ENCODE measurements around the gene TRIM58. TPM values are rescaled to one million over a fixed set of nuclear protein-coding genes. Genes with fewer than 3 reads are reported as not detected.

The TRIM58 gene
- total and polyA plus RNA-seq, 2 experiments from 2014 or later: 0.05 TPM; not detected in 1

DNA sequence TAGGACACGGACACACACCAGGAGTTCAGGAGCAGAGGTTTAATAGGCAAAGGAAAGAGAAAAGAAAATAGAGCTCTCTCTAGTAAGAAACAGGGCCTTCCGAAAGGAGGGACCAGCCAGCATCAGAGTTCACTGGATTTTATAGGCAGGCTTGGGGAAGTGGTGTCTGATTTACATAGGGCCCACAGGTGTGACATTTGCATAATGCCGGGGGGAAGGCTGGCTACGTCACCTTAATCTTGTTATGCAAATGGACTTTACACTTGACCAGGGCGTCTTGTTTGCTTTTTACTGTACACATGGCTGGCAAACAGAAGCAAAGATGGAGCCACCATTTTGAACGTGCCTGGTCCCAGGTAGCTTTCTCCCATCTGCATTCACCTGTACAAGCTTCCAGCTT is 33.0 kb upstream of the TRIM58 start, which contains the start of gene OR14A16:
OR14A16 (minus strand) TSS at position 97 of the 400 bp plus-strand sequence. CDS start 8,390 bp downstream, outside the sequence.
- Histone ChIP-seq H3K36me3 (replicated peaks; ENCODE audit: insufficient read depth, low read depth) (no peaks in the 10 kb centered on the region), H3K9me3 (ENCODE audit: low read depth) (no peaks in the 10 kb centered on the region), H3K4me3 (no peak within 1 kb of the TSS), H3K27me3 (no peaks in the 10 kb centered on the region), H3K27ac (no peak within 1 kb of the TSS), H3K79me2 (no peaks in the 10 kb centered on the region), H4K20me1 (ENCODE audit: insufficient read depth, poor library complexity, severe bottlenecking) (no peaks in the 10 kb centered on the region), H3K9me2 (replicated peaks; ENCODE audit: insufficient read depth) (no peaks in the 10 kb centered on the region), H2AFZ (no peak within 1 kb of the TSS), H3K4me1 (ENCODE audit: insufficient read depth) (no peaks in the 10 kb centered on the region), H3K4me2 (no peak within 1 kb of the TSS)
- TF ChIP-seq EZH2phosphoT487 (IDR thresholded peaks at IDR 0.05; ENCODE audit: low read depth, severe bottlenecking, unreplicated experiment) (no peak), EZH2 (IDR thresholded peaks at IDR 0.05; ENCODE audit: borderline replicate concordance) (no peak)
- TF ChIP-seq, protein P1, sequence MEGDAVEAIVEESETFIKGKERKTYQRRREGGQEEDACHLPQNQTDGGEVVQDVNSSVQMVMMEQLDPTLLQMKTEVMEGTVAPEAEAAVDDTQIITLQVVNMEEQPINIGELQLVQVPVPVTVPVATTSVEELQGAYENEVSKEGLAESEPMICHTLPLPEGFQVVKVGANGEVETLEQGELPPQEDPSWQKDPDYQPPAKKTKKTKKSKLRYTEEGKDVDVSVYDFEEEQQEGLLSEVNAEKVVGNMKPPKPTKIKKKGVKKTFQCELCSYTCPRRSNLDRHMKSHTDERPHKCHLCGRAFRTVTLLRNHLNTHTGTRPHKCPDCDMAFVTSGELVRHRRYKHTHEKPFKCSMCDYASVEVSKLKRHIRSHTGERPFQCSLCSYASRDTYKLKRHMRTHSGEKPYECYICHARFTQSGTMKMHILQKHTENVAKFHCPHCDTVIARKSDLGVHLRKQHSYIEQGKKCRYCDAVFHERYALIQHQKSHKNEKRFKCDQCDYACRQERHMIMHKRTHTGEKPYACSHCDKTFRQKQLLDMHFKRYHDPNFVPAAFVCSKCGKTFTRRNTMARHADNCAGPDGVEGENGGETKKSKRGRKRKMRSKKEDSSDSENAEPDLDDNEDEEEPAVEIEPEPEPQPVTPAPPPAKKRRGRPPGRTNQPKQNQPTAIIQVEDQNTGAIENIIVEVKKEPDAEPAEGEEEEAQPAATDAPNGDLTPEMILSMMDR (IDR thresholded peaks at IDR 0.05; ENCODE audit: poor library complexity): no peak
- DNase-seq (ENCODE audit: low spot score): no peak
- WGBS (ENCODE audit: low lambda C conversion rate, missing lambda C conversion rate): 63% methylated on average over 6 of the region's 6 CpGs

DNA sequence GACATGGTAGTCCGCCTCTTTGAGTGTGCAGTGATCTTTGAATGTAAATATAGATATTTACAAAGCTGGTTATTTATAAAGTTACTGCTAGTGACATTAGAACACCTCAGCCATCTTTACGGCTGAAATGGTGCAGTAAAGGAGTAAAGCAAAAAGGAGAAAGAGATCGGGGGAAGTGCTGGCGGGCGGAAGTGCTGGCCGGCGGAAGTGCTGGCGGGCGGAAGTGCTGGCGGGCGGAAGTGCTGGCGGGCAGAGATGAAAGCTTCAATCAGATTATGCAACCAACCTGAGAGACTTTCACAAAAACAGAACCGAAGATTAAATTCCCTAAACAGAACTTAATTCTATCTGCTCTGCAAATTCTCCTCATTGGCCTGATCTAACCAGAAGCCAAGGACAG is 31.6 kb upstream of the TRIM58 start:
- 86% methylated on average over 13 of the region's 13 CpGs for WGBS (ENCODE audit: low lambda C conversion rate, missing lambda C conversion rate)

DNA sequence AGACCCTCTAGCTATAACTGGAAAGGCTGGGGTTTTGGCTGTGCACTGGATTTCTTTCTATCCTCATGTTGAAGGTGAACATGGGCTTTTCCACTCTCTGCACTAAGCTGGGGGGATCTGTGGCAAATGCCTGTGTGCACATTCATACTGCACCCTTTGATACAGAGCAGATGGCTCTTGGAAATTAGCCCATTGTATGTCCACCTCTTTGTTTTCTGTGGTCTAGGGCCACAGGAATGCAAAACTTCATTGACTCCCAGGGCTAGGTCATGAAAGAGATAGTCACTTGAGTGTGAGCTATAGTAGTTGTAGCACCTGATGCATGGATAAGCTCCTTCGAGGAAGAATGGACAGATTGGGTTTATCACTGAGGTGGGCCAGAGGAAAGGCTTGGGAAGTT is 27.3 kb upstream of the TRIM58 start:
- no peak overlapping the region for H2AFZ ChIP-seq
- no peak overlapping the region for H3K4me3 ChIP-seq
- H4K20me1 ChIP-seq (ENCODE audit: insufficient read depth, poor library complexity, severe bottlenecking): no peaks in the 10 kb centered on the region
- no peak overlapping the region for H3K4me2 ChIP-seq
- H3K79me2 ChIP-seq: no peaks in the 10 kb centered on the region
- 0% methylated on average over 1 of the region's 1 CpG for WGBS (ENCODE audit: low lambda C conversion rate, missing lambda C conversion rate)
- H3K9me3 ChIP-seq (ENCODE audit: low read depth): peaks cover 2% of the 10 kb centered on the region
- TF ChIP-seq, protein P1 (IDR thresholded peaks at IDR 0.05; ENCODE audit: poor library complexity): no peak
- TF ChIP-seq EZH2 (IDR thresholded peaks at IDR 0.05; ENCODE audit: borderline replicate concordance) (no peak), EZH2phosphoT487 (IDR thresholded peaks at IDR 0.05; ENCODE audit: low read depth, severe bottlenecking, unreplicated experiment) (no peak)
- no peaks in the 10 kb centered on the region for H3K36me3 ChIP-seq (replicated peaks; ENCODE audit: insufficient read depth, low read depth)
- H3K9me2 ChIP-seq (replicated peaks; ENCODE audit: insufficient read depth): no peaks in the 10 kb centered on the region
- no peak overlapping the region for H3K27ac ChIP-seq
- no peak for DNase-seq (ENCODE audit: low spot score)
- H3K27me3 ChIP-seq: no peaks in the 10 kb centered on the region
- no peaks in the 10 kb centered on the region for H3K4me1 ChIP-seq (ENCODE audit: insufficient read depth)

More for the DNA sequence above, 31.6 kb upstream of the TRIM58 start:
- H3K27me3 ChIP-seq: no peaks in the 10 kb centered on the region
- H3K9me2 ChIP-seq (replicated peaks; ENCODE audit: insufficient read depth): no peaks in the 10 kb centered on the region
- H3K9me3 ChIP-seq (ENCODE audit: low read depth): no peaks in the 10 kb centered on the region
- H3K4me3 ChIP-seq: no peak overlapping the region
- no peak overlapping the region for H3K4me2 ChIP-seq
- no peak for DNase-seq (ENCODE audit: low spot score)
- TF ChIP-seq, protein P1 (IDR thresholded peaks at IDR 0.05; ENCODE audit: poor library complexity): no peak
- TF ChIP-seq EZH2 (IDR thresholded peaks at IDR 0.05; ENCODE audit: borderline replicate concordance) (no peak), EZH2phosphoT487 (IDR thresholded peaks at IDR 0.05; ENCODE audit: low read depth, severe bottlenecking, unreplicated experiment) (no peak)
- no peaks in the 10 kb centered on the region for H3K36me3 ChIP-seq (replicated peaks; ENCODE audit: insufficient read depth, low read depth)
- H4K20me1 ChIP-seq (ENCODE audit: insufficient read depth, poor library complexity, severe bottlenecking): no peaks in the 10 kb centered on the region
- H2AFZ ChIP-seq: no peak overlapping the region
- no peak overlapping the region for H3K27ac ChIP-seq
- no peaks in the 10 kb centered on the region for H3K4me1 ChIP-seq (ENCODE audit: insufficient read depth)
- H3K79me2 ChIP-seq: no peaks in the 10 kb centered on the region

Measured in hepatocyte (in vitro differentiated cells).